KMS-11 (cell line): ENCODE data around the gene STH.

Experiments used
- H2AFZ ChIP-seq: fragments of 200-600 bp; sonication (generic); 2 replicates; pipeline ENCODE4 v1.6.1; 2016; ENCODE audit warnings: antibody characterized with exemption, mixed run types, low read depth
- H3K27ac ChIP-seq: fragments of 200-600 bp; sonication (generic); 2 replicates; pipeline ENCODE4 v1.6.1; 2016; ENCODE audit warnings: mild to moderate bottlenecking, mixed run types
- H3K27me3 ChIP-seq: fragments of 200-600 bp; sonication (generic); 2 replicates; pipeline ENCODE4 v1.6.1; 2017; ENCODE audit warnings: mild to moderate bottlenecking, low read depth, mixed run types, moderate library complexity; ENCODE audit not compliant: insufficient read depth
- H3K36me3 ChIP-seq: fragments of 200-600 bp; sonication (generic); 2 replicates; pipeline ENCODE4 v1.6.1; 2017; ENCODE audit warnings: mild to moderate bottlenecking, mixed run types; ENCODE audit not compliant: insufficient read depth
- H3K4me1 ChIP-seq: fragments of 200-600 bp; sonication (generic); 2 replicates; pipeline ENCODE4 v1.6.1; 2016; ENCODE audit warnings: mild to moderate bottlenecking, low read depth, mixed run types; ENCODE audit not compliant: poor library complexity, severe bottlenecking
- H3K4me2 ChIP-seq: fragments of 200-600 bp; sonication (generic); 2 replicates; pipeline ENCODE4 v1.7.0; 2016; ENCODE audit warnings: mild to moderate bottlenecking, mixed run types
- H3K4me3 ChIP-seq: fragments of 200-600 bp; sonication (generic); IDR thresholded peaks from 2 replicates; pipeline ENCODE4 v1.6.1; 2017; ENCODE audit warnings: low read depth, low read length, mixed read lengths; ENCODE audit not compliant: insufficient read depth
- H3K79me2 ChIP-seq: fragments of 200-600 bp; sonication (generic); 2 replicates; pipeline ENCODE4 v1.6.1; 2016; ENCODE audit warnings: low read depth, mixed run types; ENCODE audit not compliant: insufficient read depth
- H3K9ac ChIP-seq: fragments of 200-600 bp; sonication (generic); 2 replicates; pipeline ENCODE4 v1.6.1; 2016; ENCODE audit warnings: mild to moderate bottlenecking, mixed run types
- H4K20me1 ChIP-seq: fragments of 200-600 bp; sonication (generic); 2 replicates; pipeline ENCODE4 v1.6.1; 2016; ENCODE audit warnings: mild to moderate bottlenecking, mixed run types; ENCODE audit not compliant: insufficient read depth
- TF ChIP-seq, protein P1 (sequence below): fragments of 200-600 bp; sonication (generic); conservative IDR thresholded peaks from 2 replicates; pipeline ENCODE4 v1.6.1; 2017; ENCODE audit warnings: low read depth, mild to moderate bottlenecking, antibody characterized with exemption, low read length, moderate library complexity, mixed read lengths

Gene STH

DNA sequence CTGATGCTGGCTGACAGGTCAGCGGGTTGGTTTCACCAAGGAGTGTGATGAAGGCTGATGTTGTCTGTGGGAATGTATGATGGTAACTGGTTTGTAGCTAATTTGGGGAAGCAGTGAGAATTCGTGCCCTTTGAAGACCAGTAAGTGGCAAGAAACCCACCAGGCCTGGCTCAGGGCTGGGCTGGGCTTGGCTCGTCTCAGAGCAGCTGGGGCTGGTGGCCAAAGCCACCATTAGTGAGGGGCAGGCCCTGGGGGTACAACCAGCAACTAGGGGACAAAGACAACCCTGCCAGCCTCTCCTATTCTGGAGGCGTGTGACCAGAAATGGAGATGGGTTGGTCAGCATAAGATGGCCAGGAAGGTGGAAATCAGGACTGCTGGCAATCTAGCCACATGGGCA, 13.0 kb upstream of the STH start:
- H3K9ac ChIP-seq = no peak overlapping the region
- H3K27ac ChIP-seq = no peak overlapping the region
- no peak overlapping the region for H3K4me3 ChIP-seq
- no peak overlapping the region for H3K4me2 ChIP-seq
- H3K36me3 ChIP-seq = no peaks in the 10 kb centered on the region
- H3K79me2 ChIP-seq = no peaks in the 10 kb centered on the region
- H3K4me1 ChIP-seq = no peaks in the 10 kb centered on the region
- no peak overlapping the region for H2AFZ ChIP-seq
- H4K20me1 ChIP-seq = no peaks in the 10 kb centered on the region
- no peaks in the 10 kb centered on the region for H3K27me3 ChIP-seq
- TF ChIP-seq, protein P1, sequence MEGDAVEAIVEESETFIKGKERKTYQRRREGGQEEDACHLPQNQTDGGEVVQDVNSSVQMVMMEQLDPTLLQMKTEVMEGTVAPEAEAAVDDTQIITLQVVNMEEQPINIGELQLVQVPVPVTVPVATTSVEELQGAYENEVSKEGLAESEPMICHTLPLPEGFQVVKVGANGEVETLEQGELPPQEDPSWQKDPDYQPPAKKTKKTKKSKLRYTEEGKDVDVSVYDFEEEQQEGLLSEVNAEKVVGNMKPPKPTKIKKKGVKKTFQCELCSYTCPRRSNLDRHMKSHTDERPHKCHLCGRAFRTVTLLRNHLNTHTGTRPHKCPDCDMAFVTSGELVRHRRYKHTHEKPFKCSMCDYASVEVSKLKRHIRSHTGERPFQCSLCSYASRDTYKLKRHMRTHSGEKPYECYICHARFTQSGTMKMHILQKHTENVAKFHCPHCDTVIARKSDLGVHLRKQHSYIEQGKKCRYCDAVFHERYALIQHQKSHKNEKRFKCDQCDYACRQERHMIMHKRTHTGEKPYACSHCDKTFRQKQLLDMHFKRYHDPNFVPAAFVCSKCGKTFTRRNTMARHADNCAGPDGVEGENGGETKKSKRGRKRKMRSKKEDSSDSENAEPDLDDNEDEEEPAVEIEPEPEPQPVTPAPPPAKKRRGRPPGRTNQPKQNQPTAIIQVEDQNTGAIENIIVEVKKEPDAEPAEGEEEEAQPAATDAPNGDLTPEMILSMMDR = no peak

DNA sequence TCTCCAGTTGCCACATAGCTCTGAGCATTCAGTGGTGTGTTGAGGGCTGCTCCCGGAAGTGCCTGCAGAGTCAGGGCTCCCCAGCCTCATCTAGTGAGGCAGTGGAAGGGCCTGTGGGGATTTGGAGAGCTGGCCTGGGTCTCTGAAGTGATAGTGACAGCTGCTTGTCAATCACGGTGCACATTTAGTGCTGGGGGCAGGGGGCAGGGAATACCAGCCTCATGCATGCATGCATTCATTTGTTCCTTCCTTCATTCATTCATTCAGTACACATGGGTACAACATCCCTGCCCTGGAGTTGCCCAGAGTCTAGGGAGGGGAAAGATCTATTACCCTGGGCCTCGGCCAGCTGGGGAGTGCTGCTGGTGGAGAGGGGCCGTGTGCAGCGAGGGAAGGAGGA, 11.3 kb upstream of the STH start:
- Histone ChIP-seq H3K4me3 (no peak overlapping the region), H2AFZ (no peak overlapping the region), H3K4me1 (no peaks in the 10 kb centered on the region), H3K36me3 (no peaks in the 10 kb centered on the region), H3K27ac (no peak overlapping the region), H3K9ac (no peak overlapping the region), H3K79me2 (no peaks in the 10 kb centered on the region), H3K27me3 (no peaks in the 10 kb centered on the region), H4K20me1 (no peaks in the 10 kb centered on the region), H3K4me2 (no peak overlapping the region)
- TF ChIP-seq, protein P1 = no peak

DNA sequence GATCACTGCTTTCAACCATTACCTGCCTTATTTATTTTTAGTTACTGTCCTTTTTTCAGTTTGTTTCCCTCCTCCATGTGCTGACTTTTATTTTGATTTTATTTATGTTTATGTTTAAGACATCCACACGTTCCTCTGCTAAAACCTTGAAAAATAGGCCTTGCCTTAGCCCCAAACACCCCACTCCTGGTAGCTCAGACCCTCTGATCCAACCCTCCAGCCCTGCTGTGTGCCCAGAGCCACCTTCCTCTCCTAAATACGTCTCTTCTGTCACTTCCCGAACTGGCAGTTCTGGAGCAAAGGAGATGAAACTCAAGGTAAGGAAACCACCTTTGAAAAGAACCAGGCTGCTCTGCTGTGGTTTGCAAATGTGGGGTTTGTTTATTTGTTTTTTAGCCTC, 9.3 kb upstream of the STH start:
- TF ChIP-seq, protein P1 = no peak
- no peaks in the 10 kb centered on the region for H3K79me2 ChIP-seq
- no peak overlapping the region for H2AFZ ChIP-seq
- no peaks in the 10 kb centered on the region for H3K36me3 ChIP-seq
- H3K4me1 ChIP-seq = no peaks in the 10 kb centered on the region
- H3K4me3 ChIP-seq = no peak overlapping the region
- no peaks in the 10 kb centered on the region for H3K27me3 ChIP-seq
- no peaks in the 10 kb centered on the region for H4K20me1 ChIP-seq
- no peak overlapping the region for H3K27ac ChIP-seq
- no peak overlapping the region for H3K4me2 ChIP-seq
- H3K9ac ChIP-seq = no peak overlapping the region

DNA sequence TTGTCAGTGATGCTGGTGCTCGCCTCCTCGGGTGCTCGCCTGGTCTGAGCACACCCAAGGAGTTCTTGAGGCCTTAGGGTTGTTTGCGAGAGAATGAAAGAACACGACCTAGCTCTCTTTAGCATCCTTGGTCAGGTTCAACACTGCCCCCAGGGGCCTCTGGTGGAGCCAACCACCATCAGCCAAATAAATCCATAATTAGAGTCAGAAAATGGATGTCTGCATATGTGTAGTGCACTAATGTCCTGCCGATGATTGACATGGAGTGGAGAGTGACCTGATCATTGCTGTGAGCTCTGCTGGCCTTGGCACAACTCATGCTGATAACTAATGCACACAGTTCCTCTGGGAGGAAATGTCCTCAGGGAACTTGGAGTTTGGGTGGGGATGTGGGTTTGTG, 8.2 kb upstream of the STH start:
- no peaks in the 10 kb centered on the region for H3K79me2 ChIP-seq
- H4K20me1 ChIP-seq = no peaks in the 10 kb centered on the region
- H2AFZ ChIP-seq = no peak overlapping the region
- H3K4me1 ChIP-seq = no peaks in the 10 kb centered on the region
- no peak overlapping the region for H3K4me3 ChIP-seq
- no peak overlapping the region for H3K9ac ChIP-seq
- no peak overlapping the region for H3K4me2 ChIP-seq
- H3K27ac ChIP-seq = no peak overlapping the region
- TF ChIP-seq, protein P1 = no peak
- no peaks in the 10 kb centered on the region for H3K36me3 ChIP-seq
- no peaks in the 10 kb centered on the region for H3K27me3 ChIP-seq

DNA sequence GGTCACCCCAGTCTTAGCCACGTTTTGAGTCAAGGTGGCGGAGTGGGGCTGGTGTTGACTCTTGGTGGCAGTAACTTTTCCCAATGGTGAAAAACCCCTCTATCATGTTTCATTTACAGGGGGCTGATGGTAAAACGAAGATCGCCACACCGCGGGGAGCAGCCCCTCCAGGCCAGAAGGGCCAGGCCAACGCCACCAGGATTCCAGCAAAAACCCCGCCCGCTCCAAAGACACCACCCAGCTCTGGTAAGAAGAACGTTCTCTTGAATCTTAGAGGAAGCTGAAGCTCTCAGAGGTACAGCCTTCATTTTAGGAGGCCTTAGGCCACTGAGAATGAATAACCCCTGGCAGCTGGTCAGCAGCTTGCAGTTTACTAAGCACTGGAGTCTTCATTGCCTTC, 7.7 kb upstream of the STH start:
- TF ChIP-seq, protein P1 = no peak
- H3K9ac ChIP-seq = no peak overlapping the region
- no peak overlapping the region for H2AFZ ChIP-seq
- no peaks in the 10 kb centered on the region for H3K36me3 ChIP-seq
- no peaks in the 10 kb centered on the region for H3K79me2 ChIP-seq
- no peaks in the 10 kb centered on the region for H3K27me3 ChIP-seq
- no peaks in the 10 kb centered on the region for H4K20me1 ChIP-seq
- no peak overlapping the region for H3K4me2 ChIP-seq
- no peak overlapping the region for H3K27ac ChIP-seq
- no peak overlapping the region for H3K4me3 ChIP-seq
- H3K4me1 ChIP-seq = no peaks in the 10 kb centered on the region
